Hepatic stellate cell (primary cell): ENCODE results near the gene ARAP1.

Source experiments
- DNase-seq: peaks from one replicate; pipeline ENCODE4 v3.0.0; 2011; ENCODE audit warnings: low spot score

Gene ARAP1

GRCh38 chr11:72779495-72780128 lies 27.4 kb upstream of the ARAP1 start:
- no peak for DNase-seq

GRCh38 chr11:72778535-72779494 lies 26.6 kb upstream of the ARAP1 start:
- no peak for DNase-seq

- DNase-seq: no peak
Measured at GRCh38 chr11:72777755-72778278, 25.6 kb upstream of the ARAP1 start.

GRCh38 chr11:72776844-72777754 lies 24.9 kb upstream of the ARAP1 start:
- DNase-seq: no peak

GRCh38 chr11:72776117-72776843 lies 24.1 kb upstream of the ARAP1 start:
- no peak for DNase-seq

GRCh38 chr11:72775288-72776110 lies 23.3 kb upstream of the ARAP1 start:
- no peak for DNase-seq

- no peak for DNase-seq
Measured at GRCh38 chr11:72774499-72774898, 22.3 kb upstream of the ARAP1 start.

GRCh38 chr11:72773696-72774095 lies 21.5 kb upstream of the ARAP1 start:
- DNase-seq: no peak

- peak; percentile 95 for DNase-seq
Measured at GRCh38 chr11:72773291-72773690, 21.1 kb upstream of the ARAP1 start.

- DNase-seq: no peak
Measured at GRCh38 chr11:72772059-72772458, 19.9 kb upstream of the ARAP1 start.

GRCh38 chr11:72771507-72771906 lies 19.3 kb upstream of the ARAP1 start:
- DNase-seq: peak; percentile 81

- DNase-seq: no peak
Measured at GRCh38 chr11:72770799-72771198, 18.6 kb upstream of the ARAP1 start.

GRCh38 chr11:72769680-72770079 lies 17.5 kb upstream of the ARAP1 start:
- no peak for DNase-seq

GRCh38 chr11:72768581-72768980 lies 16.4 kb upstream of the ARAP1 start:
- DNase-seq: no peak

- DNase-seq: no peak
Measured at GRCh38 chr11:72767203-72768062, 15.2 kb upstream of the ARAP1 start.

GRCh38 chr11:72766152-72766902 lies 14.1 kb upstream of the ARAP1 start:
- no peak for DNase-seq

GRCh38 chr11:72764503-72764902 lies 12.3 kb upstream of the ARAP1 start:
- DNase-seq: no peak

- DNase-seq: no peak
Measured at GRCh38 chr11:72763823-72764222, 11.6 kb upstream of the ARAP1 start.
